ENCODE data around the gene FTO.

The FTO gene

GRCh38 chr16:53755026-53755910 lies 51.3 kb downstream of the FTO start:
- Histone ChIP-seq H3K9me3 (no peaks in the 10 kb centered on the region), H3K27ac (no peak overlapping the region), H3K4me3 (no peak overlapping the region), H3K4me1 (peaks cover 0 to 52% (median 15%) of the 10 kb centered on the region in 4 donors), H3K27me3 (no peaks in the 10 kb centered on the region), H3K36me3 (no peaks in the 10 kb centered on the region)
- TF ChIP-seq CTCF (IDR thresholded peaks at IDR 0.05): no peak
- DNase-seq: no peak
- intact Hi-C loops (cut with DNase I; ENCODE audit: low total_unique reads): no loop called here

GRCh38 chr16:53756275-53756996 lies 52.5 kb downstream of the FTO start:
- Histone ChIP-seq H3K4me3 (no peak overlapping the region), H3K36me3 (no peaks in the 10 kb centered on the region), H3K27me3 (no peaks in the 10 kb centered on the region), H3K9me3 (no peaks in the 10 kb centered on the region), H3K4me1 (peaks cover 0 to 44% (median 17%) of the 10 kb centered on the region in 4 donors), H3K27ac (no peak overlapping the region)
- TF ChIP-seq CTCF (IDR thresholded peaks at IDR 0.05): no peak
- no peak for DNase-seq
- intact Hi-C loops (cut with DNase I; ENCODE audit: low total_unique reads): no loop called here

GRCh38 chr16:53757971-53758609 lies 54.1 kb downstream of the FTO start:
- no peaks in the 10 kb centered on the region for H3K36me3 ChIP-seq
- no peaks in the 10 kb centered on the region for H3K27me3 ChIP-seq
- intact Hi-C loops (cut with DNase I; ENCODE audit: low total_unique reads): no loop called here
- DNase-seq: no peak
- H3K4me3 ChIP-seq: no peak overlapping the region
- peaks cover 0 to 42% (median 16%) of the 10 kb centered on the region in 4 donors for H3K4me1 ChIP-seq
- no peak for TF ChIP-seq CTCF (IDR thresholded peaks at IDR 0.05)
- no peaks in the 10 kb centered on the region for H3K9me3 ChIP-seq
- H3K27ac ChIP-seq: no peak overlapping the region

- DNase-seq: no peak
- no peak for TF ChIP-seq CTCF (IDR thresholded peaks at IDR 0.05)
- no peaks in the 10 kb centered on the region for H3K27me3 ChIP-seq
- intact Hi-C loops (cut with DNase I; ENCODE audit: low total_unique reads): no loop called here
- H3K27ac ChIP-seq: no peak overlapping the region
- H3K36me3 ChIP-seq: no peaks in the 10 kb centered on the region
- H3K4me3 ChIP-seq: no peak overlapping the region
- peaks cover 0 to 29% (median 3%) of the 10 kb centered on the region in 4 donors for H3K4me1 ChIP-seq
- no peaks in the 10 kb centered on the region for H3K9me3 ChIP-seq
These were observed 58.2 kb downstream of the FTO start for GRCh38 chr16:53761962-53762703.

- peaks cover 0 to 68% (median 24%) of the 10 kb centered on the region in 4 donors for H3K4me1 ChIP-seq
- no peak overlapping the region for H3K4me3 ChIP-seq
- H3K9me3 ChIP-seq: no peaks in the 10 kb centered on the region
- intact Hi-C loops (cut with DNase I; ENCODE audit: low total_unique reads): no loop called here
- DNase-seq: no peak
- no peak overlapping the region for H3K27ac ChIP-seq
- no peaks in the 10 kb centered on the region for H3K27me3 ChIP-seq
- no peaks in the 10 kb centered on the region for H3K36me3 ChIP-seq
- no peak for TF ChIP-seq CTCF (IDR thresholded peaks at IDR 0.05)
These were observed 62.5 kb downstream of the FTO start for GRCh38 chr16:53766304-53767016.
